H1 (cell line): ENCODE results near the gene CADM2.

Source experiments
- JUND ChIP-seq: IDR thresholded peaks from 2 replicates; pipeline ENCODE4 v1.6.1; 2011; ENCODE audit warnings: mild to moderate bottlenecking, improper control_type of control experiment, low read length
- RAD21 ChIP-seq, 2 experiments: IDR thresholded peaks in 1 of 2; conservative IDR thresholded peaks in 1 of 2; 2 replicates each; pipeline ENCODE4 v1.6.1; 2011; ENCODE audit warnings: low read depth in 2 of 2, low read length in 2 of 2, improper control_type of control experiment in 1 of 2, inconsistent platforms in 1 of 2, mild to moderate bottlenecking in 1 of 2, moderate library complexity in 1 of 2
- YY1 ChIP-seq: IDR thresholded peaks from 2 replicates; pipeline ENCODE4 v1.6.1; 2011; ENCODE audit warnings: low read depth, mild to moderate bottlenecking, low read length
- TF ChIP-seq, protein P1 (sequence below), 3 experiments: IDR thresholded peaks; 1 replicate in 2 of 3; 2 replicates in 1 of 3; pipeline versions ENCODE4 v1.5.1 to v1.6.1; 2011; ENCODE audit warnings: low read length in 3 of 3, mild to moderate bottlenecking in 3 of 3, inconsistent platforms in 2 of 3, low read depth in 1 of 3, moderate library complexity in 1 of 3; ENCODE audit not compliant: insufficient read depth in 1 of 3; ENCODE audit errors: control extremely low read depth in 1 of 3
- TF ChIP-seq, protein P2 (sequence below): IDR thresholded peaks from 2 replicates; pipeline ENCODE4 v1.6.1; 2011; ENCODE audit warnings: low read length, improper control_type of control experiment
- TF ChIP-seq, protein P3 (sequence below): IDR thresholded peaks from 2 replicates; pipeline ENCODE4 v1.6.1; 2012; ENCODE audit warnings: low read length, inconsistent platforms

DNA sequence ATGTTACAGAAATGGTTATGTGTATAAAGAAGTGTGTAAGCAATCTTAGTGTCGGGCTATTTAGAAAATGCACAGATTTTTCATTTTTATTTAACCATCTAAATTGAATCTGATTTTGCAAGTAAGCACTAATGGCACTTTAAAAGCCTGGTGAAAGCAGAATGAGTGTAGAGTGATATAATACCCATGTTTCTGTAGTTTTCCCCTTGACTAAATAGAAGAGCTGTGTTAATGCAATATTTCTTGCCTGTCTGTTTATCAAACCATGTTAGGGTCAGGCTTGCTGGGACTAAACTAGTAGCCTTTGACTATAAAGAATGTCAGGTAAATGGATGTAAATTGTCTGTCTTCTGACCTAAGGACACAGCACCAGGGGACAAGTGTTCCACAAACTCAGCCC is 714.0 kb downstream of the CADM2 start:
- TF ChIP-seq, protein P1, sequence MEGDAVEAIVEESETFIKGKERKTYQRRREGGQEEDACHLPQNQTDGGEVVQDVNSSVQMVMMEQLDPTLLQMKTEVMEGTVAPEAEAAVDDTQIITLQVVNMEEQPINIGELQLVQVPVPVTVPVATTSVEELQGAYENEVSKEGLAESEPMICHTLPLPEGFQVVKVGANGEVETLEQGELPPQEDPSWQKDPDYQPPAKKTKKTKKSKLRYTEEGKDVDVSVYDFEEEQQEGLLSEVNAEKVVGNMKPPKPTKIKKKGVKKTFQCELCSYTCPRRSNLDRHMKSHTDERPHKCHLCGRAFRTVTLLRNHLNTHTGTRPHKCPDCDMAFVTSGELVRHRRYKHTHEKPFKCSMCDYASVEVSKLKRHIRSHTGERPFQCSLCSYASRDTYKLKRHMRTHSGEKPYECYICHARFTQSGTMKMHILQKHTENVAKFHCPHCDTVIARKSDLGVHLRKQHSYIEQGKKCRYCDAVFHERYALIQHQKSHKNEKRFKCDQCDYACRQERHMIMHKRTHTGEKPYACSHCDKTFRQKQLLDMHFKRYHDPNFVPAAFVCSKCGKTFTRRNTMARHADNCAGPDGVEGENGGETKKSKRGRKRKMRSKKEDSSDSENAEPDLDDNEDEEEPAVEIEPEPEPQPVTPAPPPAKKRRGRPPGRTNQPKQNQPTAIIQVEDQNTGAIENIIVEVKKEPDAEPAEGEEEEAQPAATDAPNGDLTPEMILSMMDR (IDR thresholded peaks at IDR 0.05; ENCODE audit: control extremely low read depth in 1 of 3, insufficient read depth in 1 of 3, low read depth in 1 of 3, low read length in 3 of 3) = no peak
- TF ChIP-seq YY1 = no peak
- TF ChIP-seq, protein P2, sequence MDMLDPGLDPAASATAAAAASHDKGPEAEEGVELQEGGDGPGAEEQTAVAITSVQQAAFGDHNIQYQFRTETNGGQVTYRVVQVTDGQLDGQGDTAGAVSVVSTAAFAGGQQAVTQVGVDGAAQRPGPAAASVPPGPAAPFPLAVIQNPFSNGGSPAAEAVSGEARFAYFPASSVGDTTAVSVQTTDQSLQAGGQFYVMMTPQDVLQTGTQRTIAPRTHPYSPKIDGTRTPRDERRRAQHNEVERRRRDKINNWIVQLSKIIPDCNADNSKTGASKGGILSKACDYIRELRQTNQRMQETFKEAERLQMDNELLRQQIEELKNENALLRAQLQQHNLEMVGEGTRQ = no peak
- TF ChIP-seq, protein P3, sequence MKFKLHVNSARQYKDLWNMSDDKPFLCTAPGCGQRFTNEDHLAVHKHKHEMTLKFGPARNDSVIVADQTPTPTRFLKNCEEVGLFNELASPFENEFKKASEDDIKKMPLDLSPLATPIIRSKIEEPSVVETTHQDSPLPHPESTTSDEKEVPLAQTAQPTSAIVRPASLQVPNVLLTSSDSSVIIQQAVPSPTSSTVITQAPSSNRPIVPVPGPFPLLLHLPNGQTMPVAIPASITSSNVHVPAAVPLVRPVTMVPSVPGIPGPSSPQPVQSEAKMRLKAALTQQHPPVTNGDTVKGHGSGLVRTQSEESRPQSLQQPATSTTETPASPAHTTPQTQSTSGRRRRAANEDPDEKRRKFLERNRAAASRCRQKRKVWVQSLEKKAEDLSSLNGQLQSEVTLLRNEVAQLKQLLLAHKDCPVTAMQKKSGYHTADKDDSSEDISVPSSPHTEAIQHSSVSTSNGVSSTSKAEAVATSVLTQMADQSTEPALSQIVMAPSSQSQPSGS = no peak
- no peak for TF ChIP-seq RAD21 (IDR thresholded peaks at IDR 0.05 in 1 of 2, conservative IDR thresholded peaks at IDR 0.05 in 1 of 2; ENCODE audit: low read depth in 2 of 2, low read length in 2 of 2)
- no peak for TF ChIP-seq JUND
